Activated CD8-positive, alpha-beta memory T cell treated with anti-CD3 and anti-CD28 coated beads for 36 hours (primary cell): ENCODE data around the gene DCDC2. TPM values are rescaled to one million over a fixed set of nuclear protein-coding genes. Genes with fewer than 3 reads are reported as not detected.
"Not testable (repeated sequence)": the region's sequence is repeated elsewhere in the genome, so short reads cannot be mapped to it uniquely, and the experiment has no call there.

Experiments
- CTCF ChIA-PET: fragments of 350-600 bp; sonication (Branson Sonifier 250); formaldehyde crosslinking; loops from one replicate; lab custom pipeline; 2021; ENCODE audit warnings: antibody characterized with exemption; lab: Charles Lee
- POLR2A ChIA-PET: fragments of 350-600 bp; sonication (Branson Sonifier 250); formaldehyde crosslinking; loops from one replicate; lab custom pipeline; 2021; ENCODE audit warnings: antibody characterized with exemption; lab: Charles Lee
- total RNA-seq, 2 experiments: library from RNA; stranded (reverse); gene quantifications; one replicate each; pipeline ENCODE4 v1.2.3, GENCODE V29; 2021

DCDC2 gene
- total RNA-seq, 2 experiments from 2014 or later = 0.27 TPM; not detected in 1

DNA sequence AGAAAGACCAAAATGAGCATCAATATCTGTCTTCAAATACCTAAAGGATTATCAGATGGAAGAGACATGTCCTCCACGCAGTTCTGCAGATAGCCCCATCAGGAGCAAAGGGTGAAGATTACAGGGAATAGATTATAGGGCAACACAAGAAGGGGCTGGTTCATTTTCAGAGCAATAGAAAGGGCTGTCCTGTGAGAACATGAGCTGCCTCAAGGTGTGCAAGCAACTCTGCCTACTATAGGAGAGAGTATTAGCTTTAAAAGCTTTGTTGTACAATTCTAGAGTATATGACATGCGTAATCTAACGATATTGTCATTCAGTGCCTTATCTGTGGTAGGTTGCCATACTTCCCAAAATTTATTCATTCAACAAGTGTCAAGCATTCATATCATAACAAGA lies 119.2 kb downstream of the DCDC2 start:
- ChIA-PET POLR2A (no interaction called here), CTCF (no interaction called here)

DNA sequence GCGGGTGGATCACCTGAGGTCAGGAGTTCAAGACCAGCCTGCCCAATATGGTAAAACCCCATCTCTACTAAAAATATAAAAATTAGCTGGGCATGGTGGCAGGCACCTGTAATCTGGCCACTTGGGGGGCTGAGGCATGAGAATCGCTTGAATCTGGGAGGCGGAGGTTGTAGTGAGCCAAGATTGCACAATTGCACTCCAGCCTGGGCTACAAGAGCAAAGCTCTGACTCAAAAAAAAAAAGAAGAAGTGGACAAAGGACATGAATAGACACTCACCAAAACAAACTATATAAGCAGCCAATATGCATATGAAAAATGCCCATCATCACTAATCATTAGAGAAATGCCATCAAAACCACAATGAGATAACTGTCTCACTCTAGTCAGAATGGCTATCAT lies 121.1 kb downstream of the DCDC2 start:
- CTCF ChIA-PET, POLR2A ChIA-PET: not testable (repeated sequence)

DNA sequence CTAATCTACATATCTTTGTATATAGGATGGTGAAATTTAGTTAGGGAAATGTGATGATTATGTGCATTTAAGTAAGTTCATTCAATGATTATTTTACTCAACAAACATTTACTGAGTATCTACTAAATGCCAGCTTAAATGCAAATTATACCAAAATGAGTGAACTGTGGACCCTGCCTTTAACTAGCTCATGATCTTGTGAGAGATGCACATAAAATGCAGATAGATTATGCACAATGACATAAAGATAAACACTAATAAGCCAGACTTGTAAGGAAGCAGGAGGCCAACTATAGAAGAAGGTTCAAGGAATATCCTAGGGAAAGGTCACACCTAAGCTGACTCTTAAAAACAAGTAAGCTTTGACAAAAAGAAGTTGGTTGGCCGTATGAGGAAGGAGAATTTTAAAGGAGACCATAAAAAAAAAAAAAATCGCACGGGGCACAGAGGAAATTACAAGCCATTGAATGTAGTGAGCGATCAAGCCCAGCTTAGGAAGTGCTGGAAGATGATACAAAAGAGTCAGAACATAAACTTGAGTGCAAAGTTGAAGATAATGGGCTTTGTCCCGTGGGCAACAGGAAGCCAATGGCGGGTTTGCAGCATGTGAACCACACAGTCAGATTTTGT lies 123.9 kb downstream of the DCDC2 start:
- ChIA-PET CTCF (no interaction called here), POLR2A (no interaction called here)

DNA sequence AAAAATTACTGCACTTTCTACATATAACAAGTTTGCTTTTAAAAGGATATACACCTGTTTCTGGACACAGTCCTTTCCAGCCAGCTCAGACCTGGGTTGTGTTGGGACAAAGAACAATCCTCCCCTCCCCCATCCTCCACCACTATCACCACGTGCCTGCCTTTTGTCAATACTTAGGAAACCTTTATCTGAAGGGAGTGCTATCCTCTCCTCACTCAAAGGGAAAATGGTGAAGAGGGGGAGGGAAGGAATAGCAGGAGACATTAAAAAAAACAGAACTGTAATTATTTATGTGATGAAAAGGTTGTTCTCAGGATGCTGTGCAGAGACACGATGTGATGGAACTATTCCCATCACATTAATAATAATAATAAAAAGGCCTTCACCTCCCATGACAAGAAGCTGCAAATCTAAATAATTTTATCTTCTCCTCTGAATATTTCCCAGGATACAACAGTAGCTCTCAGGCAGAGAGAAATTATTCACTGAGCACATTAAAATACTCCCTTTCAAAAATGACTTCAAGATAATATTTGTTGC lies 126.4 kb downstream of the DCDC2 start:
- POLR2A ChIA-PET = no interaction called here
- CTCF ChIA-PET = no interaction called here

DNA sequence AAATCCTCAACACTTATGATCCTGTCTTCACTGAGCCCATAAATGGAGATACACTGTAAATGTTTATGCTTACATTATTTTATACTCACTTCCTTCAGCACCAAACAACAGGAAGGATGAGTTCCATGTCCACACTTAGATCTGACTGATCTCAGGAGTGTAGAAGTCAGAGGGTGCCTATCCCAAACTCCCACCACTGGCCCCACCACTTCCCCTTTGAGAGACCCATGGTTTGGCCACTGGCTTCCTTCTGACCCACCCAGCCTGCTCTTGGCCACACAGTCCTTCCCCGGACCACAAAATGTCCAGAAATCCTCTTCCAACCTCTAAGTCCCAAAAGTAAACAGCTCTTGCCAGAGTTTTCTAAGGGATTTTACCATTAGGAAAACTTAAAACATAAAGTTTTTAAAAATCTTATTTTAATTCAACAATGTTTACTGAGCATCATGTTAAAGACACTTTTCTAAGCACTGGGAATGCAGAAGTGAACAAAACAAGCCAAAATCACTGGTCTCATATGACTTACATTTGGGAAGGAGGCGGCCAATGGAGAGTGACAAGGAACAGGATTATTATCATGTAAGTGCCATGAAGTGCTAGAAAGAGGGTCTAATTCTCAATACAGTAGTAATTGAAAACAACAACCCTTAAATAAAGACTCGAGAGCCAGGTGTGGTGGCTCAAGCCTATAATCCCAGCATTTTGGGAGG lies 128.0 kb downstream of the DCDC2 start:
- ChIA-PET CTCF (no interaction called here), POLR2A (no interaction called here)

DNA sequence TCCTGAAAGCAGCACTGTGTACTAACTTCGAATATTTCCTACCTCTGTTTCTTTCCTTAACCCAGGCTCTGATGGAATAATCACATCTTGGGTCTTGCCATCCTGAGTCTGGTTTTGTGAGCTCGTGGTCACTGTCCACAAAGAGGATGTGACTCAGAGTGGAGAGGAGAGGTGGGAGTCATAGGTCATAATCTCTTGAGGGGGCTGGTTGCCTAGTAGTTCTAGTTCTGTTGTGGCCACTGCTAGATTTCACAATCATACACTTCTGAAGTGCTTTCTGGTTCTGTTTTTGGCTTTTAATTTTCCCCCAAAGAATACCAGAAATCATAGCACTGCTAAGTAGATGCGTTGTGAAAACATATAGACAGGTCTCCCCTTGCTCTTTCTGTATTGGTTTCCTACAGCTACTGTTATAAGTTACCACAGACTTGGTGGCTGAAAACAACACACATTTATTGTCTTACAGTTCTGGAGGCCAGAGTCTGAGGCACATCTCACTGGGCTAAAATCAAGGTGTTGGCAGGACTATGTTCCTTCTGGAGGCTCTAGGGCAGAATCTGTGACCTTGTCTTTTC lies 129.1 kb downstream of the DCDC2 start:
- ChIA-PET CTCF (no interaction called here), POLR2A (no interaction called here)

DNA sequence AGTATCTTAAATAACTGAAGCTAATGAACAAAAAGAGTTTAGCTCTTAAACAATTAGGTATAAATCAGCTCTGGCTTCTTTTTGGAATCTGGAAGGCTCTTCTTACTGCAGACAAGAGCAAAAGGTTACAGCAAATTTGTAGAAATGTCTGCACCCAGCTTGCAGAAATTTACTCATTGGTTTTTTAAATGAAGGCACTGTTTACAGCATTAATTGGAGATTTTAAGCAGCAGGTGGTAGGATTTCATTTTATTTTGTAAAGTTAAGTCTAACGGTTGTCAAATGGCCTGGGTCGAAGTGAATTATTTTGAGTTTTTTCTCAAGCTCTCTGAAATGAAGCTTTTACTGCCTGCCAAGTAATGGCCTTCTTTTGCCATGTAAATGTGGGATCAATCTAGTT lies 129.7 kb downstream of the DCDC2 start:
- ChIA-PET CTCF (no interaction called here), POLR2A (no interaction called here)

DNA sequence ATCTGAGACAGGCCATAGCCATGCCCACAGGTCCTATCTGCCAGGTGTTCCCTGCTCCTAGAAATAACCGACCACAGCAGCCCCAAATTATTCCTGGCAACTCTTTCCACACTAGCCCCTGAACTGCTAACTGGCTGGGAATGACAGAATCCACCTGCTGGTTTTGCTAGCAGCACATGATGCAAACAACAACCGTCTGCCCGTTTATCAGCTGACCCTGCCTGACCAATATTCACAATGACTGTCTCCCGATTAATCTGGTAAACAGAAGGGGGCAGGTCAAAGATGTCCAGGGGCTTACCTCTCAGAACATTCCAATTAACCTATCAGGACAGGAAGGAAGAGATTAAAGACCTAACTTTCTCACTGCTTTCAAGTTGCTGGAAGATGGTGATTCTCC lies 130.3 kb downstream of the DCDC2 start:
- CTCF ChIA-PET = no interaction called here
- POLR2A ChIA-PET = no interaction called here

DNA sequence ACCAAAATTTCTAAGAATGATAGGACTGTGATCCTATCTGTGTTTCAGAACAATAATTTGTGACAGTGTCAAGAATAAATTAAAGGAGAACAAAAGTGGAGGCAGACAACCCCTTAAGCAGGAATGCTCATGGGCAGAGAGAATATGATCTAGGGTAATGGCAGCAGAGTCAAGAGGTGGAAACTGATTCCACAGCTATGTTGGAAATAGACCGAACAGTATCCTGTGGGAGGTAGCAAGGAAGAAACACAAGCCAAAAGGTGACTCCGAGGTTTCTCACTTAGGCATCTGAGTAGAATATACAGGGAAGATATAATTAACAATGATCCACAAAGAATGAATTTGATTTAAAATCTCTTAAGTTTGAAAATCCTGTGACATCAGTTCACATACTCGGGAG lies 131.3 kb downstream of the DCDC2 start:
- CTCF ChIA-PET = no interaction called here

DNA sequence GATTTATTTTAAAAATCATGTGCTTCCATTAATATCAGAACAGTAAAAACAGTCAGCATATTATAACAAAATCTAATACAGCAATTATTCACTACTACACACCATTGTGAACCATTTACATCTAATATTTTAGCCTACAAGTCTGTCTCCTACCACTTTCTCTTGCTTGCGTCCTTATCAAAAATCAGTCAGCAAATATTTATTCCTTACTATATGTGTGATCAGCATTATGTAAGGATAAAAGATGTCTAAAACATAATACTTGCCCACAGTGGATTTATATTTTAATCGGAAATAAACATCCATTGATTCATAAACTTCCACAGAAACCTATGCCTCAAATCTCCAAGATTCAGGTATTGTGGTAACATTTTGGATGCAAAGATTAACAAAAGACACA lies 132.0 kb downstream of the DCDC2 start:
- CTCF ChIA-PET = no interaction called here

More for the DNA sequence above, 131.3 kb downstream of the DCDC2 start:
- POLR2A ChIA-PET = no interaction called here

DNA sequence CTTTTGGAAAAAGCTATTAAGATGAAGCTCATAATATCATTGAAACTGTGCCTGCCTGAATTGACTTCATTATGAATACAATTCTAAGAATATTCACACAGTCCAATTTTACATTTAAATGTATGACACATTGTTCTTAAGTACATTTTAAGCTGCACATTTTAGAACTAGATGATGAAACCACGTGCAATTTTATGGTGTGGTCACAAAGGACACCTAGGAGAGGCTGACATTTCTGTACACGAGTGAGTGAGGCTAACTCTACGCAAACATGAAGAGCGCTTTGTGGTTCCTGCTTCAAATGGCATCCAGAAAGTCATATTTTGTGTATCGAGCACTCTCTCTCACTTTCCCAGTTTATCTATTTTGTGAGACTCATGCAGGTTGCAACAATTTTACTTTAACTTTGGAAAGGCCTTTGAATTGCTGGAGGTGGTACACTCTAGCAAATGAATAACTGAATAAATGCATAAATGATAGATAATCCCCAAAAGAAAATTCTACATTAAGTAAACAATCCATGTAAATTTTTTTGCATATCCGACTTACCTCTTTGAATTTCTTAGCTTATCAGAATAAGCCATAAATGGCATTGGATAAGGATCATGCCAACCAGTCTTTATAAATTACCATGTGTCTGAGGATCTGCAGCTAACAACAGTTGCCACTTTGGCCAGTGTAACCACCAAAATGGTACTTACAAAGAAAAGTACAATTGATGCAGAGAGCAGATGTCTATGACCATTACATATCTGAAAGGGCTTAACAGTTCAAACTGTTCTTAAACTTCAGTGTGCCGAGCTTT lies 134.5 kb downstream of the DCDC2 start:
- ChIA-PET CTCF (no interaction called here), POLR2A (no interaction called here)

More for the DNA sequence above, 132.0 kb downstream of the DCDC2 start:
- POLR2A ChIA-PET = no interaction called here

DNA sequence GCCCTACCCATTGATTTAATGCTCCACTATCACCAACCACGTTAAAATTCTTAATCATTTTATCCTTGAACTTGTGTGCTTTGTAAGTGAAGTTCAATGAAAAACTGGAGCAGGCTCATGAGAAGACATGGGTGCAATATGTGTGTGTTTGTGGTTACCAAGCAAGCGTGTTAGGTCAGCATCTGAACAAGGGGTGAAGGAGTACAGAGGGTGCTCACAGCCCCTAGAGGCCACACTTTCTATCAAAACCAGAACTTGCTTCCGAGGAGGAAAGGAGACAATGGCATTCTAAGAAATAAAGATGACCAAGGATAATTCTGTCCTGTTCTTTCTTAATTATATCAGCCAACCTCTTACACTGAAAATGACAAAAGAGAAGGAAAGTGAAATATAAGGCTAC lies 138.2 kb downstream of the DCDC2 start:
- ChIA-PET CTCF (no interaction called here), POLR2A (no interaction called here)

DNA sequence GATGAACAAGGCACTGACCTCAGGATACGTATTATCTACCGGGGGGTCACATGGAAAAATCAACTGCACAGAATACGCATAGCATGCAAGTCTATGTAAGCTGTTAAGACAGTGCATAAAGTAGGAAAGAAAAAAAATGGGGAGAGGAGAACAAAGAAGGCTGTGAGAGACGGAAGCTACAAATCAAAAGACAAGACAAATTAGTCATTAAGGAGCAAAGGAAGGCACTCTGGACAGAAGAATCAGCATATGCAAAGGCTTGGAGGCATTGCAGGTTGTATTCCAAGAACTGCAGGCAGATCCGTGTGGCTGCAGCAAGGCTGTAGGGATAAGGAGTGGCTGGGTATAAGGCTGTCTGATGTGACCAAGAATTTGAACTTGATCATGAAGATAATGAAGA lies 142.9 kb downstream of the DCDC2 start:
- POLR2A ChIA-PET = no interaction called here

DNA sequence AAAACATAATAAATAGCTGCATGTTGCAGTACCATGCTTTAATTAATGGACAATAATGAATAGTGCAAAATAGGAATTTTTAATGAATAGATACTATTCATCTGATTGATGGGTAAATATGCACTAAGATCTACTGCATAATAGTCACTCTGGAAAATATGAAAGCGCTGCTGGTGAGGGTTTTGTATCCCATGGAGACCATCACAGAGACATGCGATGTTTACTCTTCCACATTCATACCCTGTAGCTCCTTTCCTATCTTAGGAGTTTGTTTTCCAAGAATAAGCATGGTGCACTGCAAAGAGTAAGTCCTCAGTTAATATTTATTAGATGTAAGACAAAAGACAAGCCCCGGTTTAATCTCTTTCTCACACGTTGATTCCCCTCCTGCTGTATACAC lies 150.4 kb downstream of the DCDC2 start:
- POLR2A ChIA-PET = no interaction called here

More for the DNA sequence above, 142.9 kb downstream of the DCDC2 start:
- CTCF ChIA-PET = no interaction called here

DNA sequence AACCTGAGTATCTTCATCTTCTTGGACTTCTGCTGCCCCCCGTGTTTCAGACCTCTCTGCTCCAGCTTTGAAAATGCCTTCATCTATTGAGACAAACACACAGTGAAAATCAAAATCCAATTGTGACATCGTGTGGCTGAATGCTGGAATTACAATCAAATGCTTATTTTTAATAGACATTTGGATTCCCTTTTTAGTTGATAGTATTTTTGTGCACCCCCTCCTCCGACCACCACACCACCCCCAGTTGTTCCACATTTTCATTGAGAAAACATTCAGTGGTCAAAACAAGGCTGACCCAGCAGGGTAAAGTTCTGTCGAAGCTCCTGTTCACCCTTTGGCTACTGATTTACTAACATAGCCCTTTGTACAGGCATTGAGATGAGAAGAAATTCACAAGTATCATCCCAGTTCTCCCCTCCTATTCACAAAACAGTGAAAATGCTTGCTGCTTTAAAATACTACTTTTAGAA lies 152.8 kb downstream of the DCDC2 start:
- CTCF ChIA-PET = no interaction called here
- POLR2A ChIA-PET = no interaction called here

More for the DNA sequence above, 150.4 kb downstream of the DCDC2 start:
- CTCF ChIA-PET = no interaction called here

DNA sequence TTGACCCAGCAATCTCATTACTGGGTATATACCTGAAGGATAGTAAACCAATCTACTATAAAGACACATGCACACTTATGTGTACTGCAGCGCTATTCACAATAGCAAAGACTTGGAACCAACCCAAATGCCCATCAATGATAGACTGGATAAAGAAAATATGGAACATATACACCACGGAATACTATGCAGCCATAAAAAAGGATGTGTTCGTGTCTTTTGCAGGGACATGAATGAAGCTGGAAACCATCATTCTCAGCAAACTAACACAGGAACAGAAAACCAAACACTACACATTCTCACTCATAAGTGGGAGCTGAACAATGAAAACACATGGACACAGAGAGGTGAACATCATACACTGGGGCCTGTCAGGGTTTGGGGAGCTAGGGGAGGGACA lies 153.7 kb downstream of the DCDC2 start:
- CTCF ChIA-PET, POLR2A ChIA-PET: not testable (repeated sequence)

DNA sequence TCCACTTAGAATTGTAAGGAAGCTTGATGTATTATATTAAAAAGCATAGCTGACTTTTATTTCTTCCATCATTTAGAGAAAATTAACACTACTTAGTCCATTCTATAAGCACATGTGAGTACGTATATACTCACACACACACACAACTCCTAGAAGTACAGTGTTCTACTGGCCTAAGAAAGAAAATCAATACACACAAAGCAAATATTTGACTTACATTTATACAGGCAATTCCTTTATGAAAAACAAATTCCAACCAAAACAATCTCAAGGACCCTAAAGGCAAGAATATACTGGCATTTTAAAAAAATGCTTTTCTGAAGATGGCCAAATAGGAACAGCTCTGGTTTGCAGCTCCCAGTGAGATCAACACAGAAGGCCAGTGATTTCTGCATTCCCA lies 160.0 kb downstream of the DCDC2 start:
- ChIA-PET POLR2A (no interaction called here), CTCF (no interaction called here)

DNA sequence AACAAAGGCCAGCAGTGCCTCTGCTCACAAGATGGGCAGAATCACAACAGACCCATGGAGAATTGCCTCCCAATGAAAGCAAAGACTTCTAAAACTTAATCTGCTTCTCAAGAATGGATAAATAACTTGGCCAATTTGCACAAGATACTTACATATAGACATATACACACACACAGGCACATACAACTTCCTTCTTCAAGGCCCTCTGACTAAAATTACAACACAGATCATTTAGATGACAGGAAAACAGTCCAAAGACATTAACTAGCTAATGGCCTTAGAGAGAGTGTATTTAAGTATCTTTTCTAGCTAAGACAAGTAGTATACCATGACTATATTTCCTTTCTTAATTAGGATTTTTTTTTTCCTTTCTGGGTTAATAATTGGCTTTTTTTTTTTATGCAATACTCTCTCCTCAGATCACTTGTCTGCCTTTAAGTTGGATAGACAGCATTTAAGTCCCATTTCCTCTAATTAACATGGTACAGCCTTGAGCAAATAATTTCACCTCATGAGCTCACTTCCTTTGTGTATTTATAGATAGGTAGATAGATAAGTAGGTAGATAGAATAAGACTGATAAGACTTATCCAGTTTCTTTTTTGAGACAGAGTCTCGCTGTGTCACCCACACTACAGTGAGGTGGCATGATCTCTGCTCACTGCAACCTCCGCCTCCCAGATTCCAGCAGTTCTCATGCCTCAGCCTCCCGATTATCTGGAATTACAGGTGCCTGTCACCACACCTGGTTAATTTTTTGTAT lies 161.8 kb downstream of the DCDC2 start:
- POLR2A ChIA-PET = no interaction called here

DNA sequence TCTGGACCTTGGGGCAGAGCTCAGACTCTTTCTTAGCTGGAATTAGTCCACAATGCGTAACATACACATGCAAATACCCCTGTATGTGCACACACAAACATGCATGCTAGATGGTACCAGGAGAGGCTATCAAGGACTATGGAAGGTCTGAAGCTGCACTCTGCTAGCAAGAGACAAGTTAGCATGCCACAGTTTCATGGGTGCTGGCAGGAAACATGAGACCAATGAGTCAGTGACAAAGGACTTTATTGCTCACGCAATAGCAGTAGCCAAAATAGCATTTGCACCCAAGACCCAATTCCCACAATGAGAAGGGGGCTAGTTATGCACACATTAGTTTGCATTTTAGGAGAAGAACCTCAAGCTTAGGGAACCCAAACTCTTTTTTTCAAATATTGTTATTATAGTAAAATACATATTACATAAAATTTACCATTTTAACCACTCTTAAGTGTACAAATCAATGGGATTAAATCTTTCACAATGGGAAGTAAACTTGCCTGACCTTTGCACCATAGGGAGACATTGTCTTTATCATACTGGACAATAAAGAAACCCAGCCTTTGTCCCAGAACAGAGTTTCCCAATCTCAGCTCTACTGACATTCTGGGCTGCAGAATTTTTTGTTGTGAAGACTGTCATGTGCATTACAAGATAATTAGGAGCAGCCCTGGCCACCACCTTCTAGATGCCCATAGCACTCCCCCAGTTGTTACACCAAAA lies 162.7 kb downstream of the DCDC2 start:
- ChIA-PET POLR2A (no interaction called here), CTCF (no interaction called here)

More for the DNA sequence above, 161.8 kb downstream of the DCDC2 start:
- CTCF ChIA-PET = no interaction called here
